GM23338 (cell line): ENCODE results near the gene RPN2. TPM values are rescaled to one million over a fixed set of nuclear protein-coding genes. Genes with fewer than 3 reads are reported as not detected.

Experiments
- ATAC-seq: fragments of 200-7000 bp; cut with Tn5 transposase; 3 replicates; pipeline ENCODE4 v1.9.1; 2020
- DNase-seq: peaks from one replicate; pipeline ENCODE4 v3.0.0-alpha.2; 2015; ENCODE audit warnings: low spot score
- H2AFZ ChIP-seq: fragments of 200-600 bp; sonication (generic); 2 replicates; pipeline ENCODE4 v1.8.0; 2016; ENCODE audit warnings: antibody characterized with exemption, mild to moderate bottlenecking, moderate library complexity
- H3F3A ChIP-seq: fragments of 200-600 bp; sonication (generic); replicated peaks from 2 replicates; pipeline ENCODE4 v1.8.0; 2017; ENCODE audit warnings: antibody characterized with exemption, mixed run types, low read depth
- H3K27ac ChIP-seq: fragments of 200-600 bp; sonication (generic); 2 replicates; pipeline ENCODE4 v1.6.1; 2016; ENCODE audit warnings: low read depth
- H3K27me3 ChIP-seq: fragments of 200-600 bp; sonication (generic); 2 replicates; pipeline ENCODE4 v1.8.0; 2016; ENCODE audit warnings: mild to moderate bottlenecking, mixed run types, moderate library complexity; ENCODE audit not compliant: insufficient read depth
- H3K36me3 ChIP-seq: fragments of 200-600 bp; sonication (generic); 2 replicates; pipeline ENCODE4 v1.8.0; 2016; ENCODE audit warnings: mild to moderate bottlenecking; ENCODE audit not compliant: insufficient read depth
- H3K4me1 ChIP-seq: fragments of 200-600 bp; sonication (generic); 2 replicates; pipeline ENCODE4 v1.8.0; 2016; ENCODE audit warnings: mild to moderate bottlenecking, moderate library complexity; ENCODE audit not compliant: insufficient read depth
- H3K4me2 ChIP-seq: fragments of 200-600 bp; sonication (generic); 2 replicates; pipeline ENCODE4 v1.7.1; 2017; ENCODE audit warnings: mixed run types
- H3K4me3 ChIP-seq: fragments of 200-600 bp; sonication (generic); 2 replicates; pipeline ENCODE4 v1.6.1; 2016; ENCODE audit warnings: mixed run types
- H3K79me2 ChIP-seq: fragments of 200-600 bp; sonication (generic); replicated peaks from 2 replicates; pipeline ENCODE4 v1.8.0; 2017; ENCODE audit warnings: mild to moderate bottlenecking; ENCODE audit not compliant: insufficient read depth
- H3K9me2 ChIP-seq: fragments of 200-600 bp; sonication (generic); 2 replicates; pipeline ENCODE4 v1.8.0; 2017; ENCODE audit not compliant: insufficient read depth
- H4K20me1 ChIP-seq: fragments of 200-600 bp; sonication (generic); replicated peaks from 2 replicates; pipeline ENCODE4 v1.8.0; 2017; ENCODE audit warnings: mild to moderate bottlenecking; ENCODE audit not compliant: insufficient read depth
- H3K27ac Mint-ChIP-seq: 2 replicates; pipeline ENCODE4 v1.8.0; 2020; ENCODE audit warnings: inconsistent platforms, mild to moderate bottlenecking, moderate library complexity, mixed read lengths
- H3K27me3 Mint-ChIP-seq: 3 replicates; pipeline ENCODE4 v1.8.0; 2022; ENCODE audit warnings: low read depth, mild to moderate bottlenecking, moderate library complexity, mixed read lengths, inconsistent platforms; ENCODE audit not compliant: insufficient read depth, poor library complexity
- H3K36me3 Mint-ChIP-seq: 3 replicates; pipeline ENCODE4 v1.8.0; 2021; ENCODE audit warnings: low read depth, mild to moderate bottlenecking, inconsistent platforms, moderate library complexity, mixed read lengths
- H3K4me1 Mint-ChIP-seq: 3 replicates; pipeline ENCODE4 v1.8.0; 2020; ENCODE audit warnings: mild to moderate bottlenecking, inconsistent platforms, mixed read lengths
- H3K4me3 Mint-ChIP-seq: 3 replicates; pipeline ENCODE4 v1.8.0; 2021; ENCODE audit warnings: moderate library complexity, mild to moderate bottlenecking, inconsistent platforms, mixed read lengths
- H3K9me3 Mint-ChIP-seq: 3 replicates; pipeline ENCODE4 v1.8.0; 2020; ENCODE audit warnings: moderate library complexity, mild to moderate bottlenecking, inconsistent platforms, mixed read lengths
- CREB1 ChIP-seq: fragments of 250-450 bp; sonication (Bioruptor Pico); IDR thresholded peaks from 2 replicates; pipeline ENCODE4 v1.5.0; 2020; ENCODE audit warnings: low read depth, mild to moderate bottlenecking, moderate library complexity
- EZH2 ChIP-seq: fragments of 200-600 bp; sonication (generic); IDR thresholded peaks from one replicate; pipeline ENCODE4 v1.8.0; 2017; ENCODE audit warnings: antibody characterized with exemption, mild to moderate bottlenecking, low read depth; ENCODE audit not compliant: unreplicated experiment
- JUNB ChIP-seq: IDR thresholded peaks from one replicate; pipeline ENCODE4 v1.6.1; 2016; ENCODE audit warnings: antibody characterized with exemption; ENCODE audit not compliant: unreplicated experiment
- NANOG ChIP-seq: IDR thresholded peaks from 2 replicates; pipeline ENCODE4 v1.6.1; 2016; ENCODE audit warnings: antibody characterized with exemption, borderline replicate concordance
- POLR2AphosphoS5 ChIP-seq: IDR thresholded peaks from 2 replicates; pipeline ENCODE4 v1.6.1; 2016; ENCODE audit warnings: antibody characterized with exemption, low read depth
- STAT1 ChIP-seq: IDR thresholded peaks from one replicate; pipeline ENCODE4 v1.6.1; 2016; ENCODE audit warnings: antibody characterized with exemption; ENCODE audit not compliant: unreplicated experiment
- ZNF331 ChIP-seq: fragments of 250-450 bp; sonication (Bioruptor Pico); IDR thresholded peaks from 2 replicates; pipeline ENCODE4 v1.5.0; 2020; ENCODE audit warnings: low read depth, mild to moderate bottlenecking, moderate library complexity
- polyA plus RNA-seq: library from polyadenylated mRNA; unstranded; fragments of >200 nt; fragmentation: Nextera tagmentation; extraction: Ambion mirVana; gene quantifications from 2 replicates; pipeline ENCODE4 v1.2.1, GENCODE V29; 2016
- total RNA-seq: library from RNA; depleted of rRNA; stranded (reverse); fragments of >200 nt; shearing (Covaris generic); gene quantifications from 2 replicates; pipeline ENCODE4 v1.2.3, GENCODE V29; 2014
- TF ChIP-seq, protein P1 (sequence below), 2 experiments: fragments of 200-600 bp in 1 of 2; sonication (generic) in 1 of 2; conservative IDR thresholded peaks; 2 replicates each; pipeline versions ENCODE4 v1.5.1 to v1.6.1; 2016 to 2017; ENCODE audit warnings: antibody characterized with exemption in 2 of 2, low read depth in 2 of 2, mild to moderate bottlenecking in 2 of 2, moderate library complexity in 1 of 2
- TF ChIP-seq, protein P2 (sequence below): IDR thresholded peaks from 2 replicates; pipeline ENCODE4 v1.6.1; 2016; ENCODE audit warnings: antibody characterized with exemption
- TF ChIP-seq, protein P3 (sequence below): IDR thresholded peaks from one replicate; pipeline ENCODE4 v1.6.1; 2018; ENCODE audit warnings: antibody characterized with exemption; ENCODE audit not compliant: unreplicated experiment

Gene RPN2
- total and polyA plus RNA-seq, 2 experiments from 2014 or later: 244 to 302 TPM

DNA sequence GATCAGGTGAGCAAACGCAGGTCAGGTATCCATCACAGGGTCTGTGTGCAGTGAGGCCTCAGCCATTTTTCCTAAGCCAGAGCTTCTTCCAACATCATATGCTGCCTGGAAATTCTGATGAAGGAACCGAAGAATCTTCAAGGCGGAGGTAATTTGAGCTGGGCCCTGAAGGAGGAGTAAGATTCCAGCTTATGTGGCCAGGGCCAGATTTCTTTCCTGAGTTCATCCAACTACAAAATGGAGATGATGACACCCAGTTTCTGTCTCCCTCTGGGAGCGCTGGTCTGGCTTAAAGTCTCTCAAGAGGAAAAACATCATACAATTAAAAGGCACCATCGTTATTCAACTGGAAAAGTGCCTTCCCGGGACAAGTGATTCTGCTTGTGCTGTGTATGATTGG, 103.4 kb downstream of the RPN2 start:
- Mint-ChIP-seq H3K4me3 (no peak overlapping the region), H3K27me3 (peaks cover 3% of the 10 kb centered on the region), H3K27ac (no peak overlapping the region; the same call in 1 of the 2 replicates), H3K9me3 (no peaks in the 10 kb centered on the region), H3K36me3 (no peaks in the 10 kb centered on the region), H3K4me1 (peaks cover 13% of the 10 kb centered on the region)
- H3K9me2 ChIP-seq: no peaks in the 10 kb centered on the region
- no peaks in the 10 kb centered on the region for H3K27me3 ChIP-seq
- no peaks in the 10 kb centered on the region for H4K20me1 ChIP-seq
- no peaks in the 10 kb centered on the region for H3K79me2 ChIP-seq
- H3K4me3 ChIP-seq: no peak overlapping the region
- DNase-seq (peak; percentile 71), ATAC-seq (peak; percentile 42)
- TF ChIP-seq, protein P1, sequence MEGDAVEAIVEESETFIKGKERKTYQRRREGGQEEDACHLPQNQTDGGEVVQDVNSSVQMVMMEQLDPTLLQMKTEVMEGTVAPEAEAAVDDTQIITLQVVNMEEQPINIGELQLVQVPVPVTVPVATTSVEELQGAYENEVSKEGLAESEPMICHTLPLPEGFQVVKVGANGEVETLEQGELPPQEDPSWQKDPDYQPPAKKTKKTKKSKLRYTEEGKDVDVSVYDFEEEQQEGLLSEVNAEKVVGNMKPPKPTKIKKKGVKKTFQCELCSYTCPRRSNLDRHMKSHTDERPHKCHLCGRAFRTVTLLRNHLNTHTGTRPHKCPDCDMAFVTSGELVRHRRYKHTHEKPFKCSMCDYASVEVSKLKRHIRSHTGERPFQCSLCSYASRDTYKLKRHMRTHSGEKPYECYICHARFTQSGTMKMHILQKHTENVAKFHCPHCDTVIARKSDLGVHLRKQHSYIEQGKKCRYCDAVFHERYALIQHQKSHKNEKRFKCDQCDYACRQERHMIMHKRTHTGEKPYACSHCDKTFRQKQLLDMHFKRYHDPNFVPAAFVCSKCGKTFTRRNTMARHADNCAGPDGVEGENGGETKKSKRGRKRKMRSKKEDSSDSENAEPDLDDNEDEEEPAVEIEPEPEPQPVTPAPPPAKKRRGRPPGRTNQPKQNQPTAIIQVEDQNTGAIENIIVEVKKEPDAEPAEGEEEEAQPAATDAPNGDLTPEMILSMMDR (conservative IDR thresholded peaks at IDR 0.05; ENCODE audit: low read depth in 2 of 2): peak; percentile 40 to 63
- no peak for TF ChIP-seq POLR2AphosphoS5
- no peaks in the 10 kb centered on the region for H3K36me3 ChIP-seq
- H3K4me2 ChIP-seq: 0 out of 2 replicates have a peak overlapping the region, but pooled peaks have one; percentile 15
- peaks cover 12% of the 10 kb centered on the region for H3K4me1 ChIP-seq
- H3K27ac ChIP-seq: 0 out of 2 replicates have a peak overlapping the region, but pooled peaks have one; percentile 40
- peak overlapping the region; percentile 90 for H2AFZ ChIP-seq
- no peaks in the 10 kb centered on the region for H3F3A ChIP-seq

DNA sequence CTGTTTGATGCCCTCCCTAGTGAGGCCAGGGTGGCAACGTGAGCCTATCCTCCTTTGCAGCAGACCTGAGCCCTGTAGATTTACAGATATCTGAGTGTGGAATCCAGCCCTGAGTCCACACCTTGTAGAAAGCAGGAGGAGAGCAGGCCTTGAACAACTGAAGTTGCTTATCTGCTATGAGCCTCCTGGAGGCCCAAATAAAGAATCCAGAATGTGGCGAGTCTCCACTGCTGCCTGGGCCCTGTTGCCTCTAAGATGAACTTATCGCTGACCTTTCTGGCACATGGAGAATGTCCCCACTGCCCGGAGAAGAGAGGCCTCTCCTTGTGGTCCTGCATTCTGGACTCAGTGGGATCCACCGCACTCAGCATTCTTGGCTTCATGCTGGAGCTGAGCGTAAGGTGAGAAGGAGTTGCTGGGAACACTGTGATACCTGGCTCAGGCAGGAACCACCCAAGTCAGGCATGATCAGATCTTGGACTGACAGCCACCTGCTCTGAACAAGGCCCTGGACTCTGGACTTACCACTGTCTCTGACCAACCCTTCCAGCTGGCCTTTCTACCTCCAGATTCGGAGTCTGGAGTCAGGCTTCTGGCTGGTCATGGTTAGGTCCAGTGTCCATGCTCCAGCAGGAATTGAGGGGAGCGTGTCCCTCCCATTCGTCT, 104.5 kb downstream of the RPN2 start:
- ATAC-seq (no peak), DNase-seq (no peak)
- H3K9me3 Mint-ChIP-seq: no peaks in the 10 kb centered on the region
- Histone ChIP-seq H3K27me3 (no peaks in the 10 kb centered on the region), H3K9me2 (no peaks in the 10 kb centered on the region), H2AFZ (no peak overlapping the region; the same call in 1 of the 2 replicates), H3F3A (0 out of 2 replicates have a peak, but pooled peaks cover 3% of the 10 kb centered on the region), H3K36me3 (no peaks in the 10 kb centered on the region), H3K79me2 (no peaks in the 10 kb centered on the region), H3K4me3 (no peak overlapping the region), H3K4me2 (no peak overlapping the region), H3K27ac (no peak overlapping the region), H4K20me1 (no peaks in the 10 kb centered on the region), H3K4me1 (peaks cover 12% of the 10 kb centered on the region)
- peaks cover 3% of the 10 kb centered on the region for H3K27me3 Mint-ChIP-seq
- H3K4me3 Mint-ChIP-seq: no peak overlapping the region
- no peaks in the 10 kb centered on the region for H3K36me3 Mint-ChIP-seq
- H3K4me1 Mint-ChIP-seq: peaks cover 13% of the 10 kb centered on the region
- H3K27ac Mint-ChIP-seq: no peak overlapping the region
- TF ChIP-seq NANOG: no peak
- no peak for TF ChIP-seq EZH2
- TF ChIP-seq, protein P2, sequence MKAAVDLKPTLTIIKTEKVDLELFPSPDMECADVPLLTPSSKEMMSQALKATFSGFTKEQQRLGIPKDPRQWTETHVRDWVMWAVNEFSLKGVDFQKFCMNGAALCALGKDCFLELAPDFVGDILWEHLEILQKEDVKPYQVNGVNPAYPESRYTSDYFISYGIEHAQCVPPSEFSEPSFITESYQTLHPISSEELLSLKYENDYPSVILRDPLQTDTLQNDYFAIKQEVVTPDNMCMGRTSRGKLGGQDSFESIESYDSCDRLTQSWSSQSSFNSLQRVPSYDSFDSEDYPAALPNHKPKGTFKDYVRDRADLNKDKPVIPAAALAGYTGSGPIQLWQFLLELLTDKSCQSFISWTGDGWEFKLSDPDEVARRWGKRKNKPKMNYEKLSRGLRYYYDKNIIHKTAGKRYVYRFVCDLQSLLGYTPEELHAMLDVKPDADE: no peak
- TF ChIP-seq ZNF331 (CRISPR knock-in tag): no peak
- no peak for TF ChIP-seq POLR2AphosphoS5
- TF ChIP-seq, protein P3, sequence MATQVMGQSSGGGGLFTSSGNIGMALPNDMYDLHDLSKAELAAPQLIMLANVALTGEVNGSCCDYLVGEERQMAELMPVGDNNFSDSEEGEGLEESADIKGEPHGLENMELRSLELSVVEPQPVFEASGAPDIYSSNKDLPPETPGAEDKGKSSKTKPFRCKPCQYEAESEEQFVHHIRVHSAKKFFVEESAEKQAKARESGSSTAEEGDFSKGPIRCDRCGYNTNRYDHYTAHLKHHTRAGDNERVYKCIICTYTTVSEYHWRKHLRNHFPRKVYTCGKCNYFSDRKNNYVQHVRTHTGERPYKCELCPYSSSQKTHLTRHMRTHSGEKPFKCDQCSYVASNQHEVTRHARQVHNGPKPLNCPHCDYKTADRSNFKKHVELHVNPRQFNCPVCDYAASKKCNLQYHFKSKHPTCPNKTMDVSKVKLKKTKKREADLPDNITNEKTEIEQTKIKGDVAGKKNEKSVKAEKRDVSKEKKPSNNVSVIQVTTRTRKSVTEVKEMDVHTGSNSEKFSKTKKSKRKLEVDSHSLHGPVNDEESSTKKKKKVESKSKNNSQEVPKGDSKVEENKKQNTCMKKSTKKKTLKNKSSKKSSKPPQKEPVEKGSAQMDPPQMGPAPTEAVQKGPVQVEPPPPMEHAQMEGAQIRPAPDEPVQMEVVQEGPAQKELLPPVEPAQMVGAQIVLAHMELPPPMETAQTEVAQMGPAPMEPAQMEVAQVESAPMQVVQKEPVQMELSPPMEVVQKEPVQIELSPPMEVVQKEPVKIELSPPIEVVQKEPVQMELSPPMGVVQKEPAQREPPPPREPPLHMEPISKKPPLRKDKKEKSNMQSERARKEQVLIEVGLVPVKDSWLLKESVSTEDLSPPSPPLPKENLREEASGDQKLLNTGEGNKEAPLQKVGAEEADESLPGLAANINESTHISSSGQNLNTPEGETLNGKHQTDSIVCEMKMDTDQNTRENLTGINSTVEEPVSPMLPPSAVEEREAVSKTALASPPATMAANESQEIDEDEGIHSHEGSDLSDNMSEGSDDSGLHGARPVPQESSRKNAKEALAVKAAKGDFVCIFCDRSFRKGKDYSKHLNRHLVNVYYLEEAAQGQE: no peak
- TF ChIP-seq STAT1: no peak
- no peak for TF ChIP-seq JUNB
- TF ChIP-seq, protein P1 (conservative IDR thresholded peaks at IDR 0.05; ENCODE audit: low read depth in 2 of 2): no peak
- TF ChIP-seq CREB1 (CRISPR knock-in tag): no peak
